A549 (cell line): ENCODE results near the gene C16orf78.

Source experiments
- CTCF ChIP-seq: fragments of >200 bp; sonication (Bioruptor Twin); formaldehyde crosslinking; IDR thresholded peaks from 3 replicates; pipeline ENCODE4 v1.5.1; 2016
- GATA3 ChIP-seq: IDR thresholded peaks from 2 replicates; pipeline ENCODE4 v1.6.1; 2012; ENCODE audit warnings: borderline replicate concordance
- HOXB13 ChIP-seq: fragments of 250-450 bp; sonication (Bioruptor Pico); IDR thresholded peaks from 2 replicates; pipeline ENCODE4 v1.5.0; 2020; ENCODE audit warnings: low read depth, mild to moderate bottlenecking, moderate library complexity
- KDM1A ChIP-seq: fragments of 200-600 bp; sonication (generic); IDR thresholded peaks from 2 replicates; pipeline ENCODE4 v1.6.1; 2016; ENCODE audit warnings: low read depth, mild to moderate bottlenecking
- KDM5A ChIP-seq: fragments of 200-600 bp; sonication (generic); IDR thresholded peaks from 2 replicates; pipeline ENCODE4 v1.6.1; 2016; ENCODE audit warnings: antibody characterized with exemption, mild to moderate bottlenecking
- MAZ ChIP-seq: fragments of 150-350 bp; IDR thresholded peaks from 2 replicates; pipeline ENCODE4 v1.6.1; 2014; ENCODE audit warnings: antibody characterized with exemption, low read depth, low read length, borderline replicate concordance
- POLR2A ChIP-seq: IDR thresholded peaks from 2 replicates; pipeline ENCODE4 v1.6.1; 2012; ENCODE audit warnings: mild to moderate bottlenecking, low read length
- RCOR1 ChIP-seq: fragments of 150-350 bp; IDR thresholded peaks from 2 replicates; pipeline ENCODE4 v1.6.1; 2014; ENCODE audit warnings: antibody characterized with exemption, low read length, low read depth
- SMC3 ChIP-seq: fragments of >200 bp; sonication (Bioruptor Twin); formaldehyde crosslinking; IDR thresholded peaks from 3 replicates; pipeline ENCODE4 v1.6.1; 2018; ENCODE audit warnings: inconsistent platforms

GRCh38 chr16:49411121-49411970, 37.7 kb downstream of the C16orf78 start:
- TF ChIP-seq KDM1A = no peak
- TF ChIP-seq MAZ = no peak
- no peak for TF ChIP-seq CTCF
- no peak for TF ChIP-seq HOXB13
- no peak for TF ChIP-seq POLR2A
- TF ChIP-seq SMC3 = no peak
- TF ChIP-seq KDM5A = no peak
- TF ChIP-seq RCOR1 = no peak
- no peak for TF ChIP-seq GATA3
